ENCODE data around the gene GRID1. TPM values are rescaled to one million over a fixed set of nuclear protein-coding genes. Genes with fewer than 3 reads are reported as not detected.

GRID1 gene
- total and polyA plus RNA-seq, 9 of the 15 experiments (the other 6 are each of a cell fraction or from before 2014, with no cell fraction given), result 0.01 to 7.2 (median 1.2) TPM

DNA sequence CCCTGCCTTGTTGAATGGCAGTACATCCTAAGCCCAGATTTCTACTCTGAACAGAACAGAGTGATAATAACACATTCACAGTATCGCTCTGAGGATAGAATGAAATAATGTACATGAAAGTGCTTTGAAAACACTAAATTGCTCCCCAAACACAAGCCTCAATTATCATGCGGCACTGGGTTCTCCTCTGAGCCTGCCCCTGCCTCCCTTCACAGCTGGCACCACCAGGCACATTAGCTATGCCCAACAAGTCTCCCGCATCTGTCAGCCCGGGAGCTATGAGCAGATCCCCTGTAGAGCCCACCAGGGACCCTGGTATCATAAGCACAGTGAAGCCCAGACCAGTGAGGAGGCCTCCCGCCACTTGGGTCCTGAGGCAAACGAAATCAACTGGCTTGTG, 405.5 kb downstream of the GRID1 start (continued):
- TF ChIP-seq SAP30 (IDR thresholded peaks at IDR 0.05; ENCODE audit: borderline replicate concordance, insufficient read depth, low read depth, low read length, poor library complexity, severe bottlenecking) (no peak), CBX8 (IDR thresholded peaks at IDR 0.05; ENCODE audit: borderline replicate concordance, extremely low read depth, low read depth, low read length, poor library complexity, severe bottlenecking) (no peak), WHSC1 (IDR thresholded peaks at IDR 0.05; ENCODE audit: low read length) (no peak), SP2 (IDR thresholded peaks at IDR 0.05; ENCODE audit: extremely low read depth, low read depth, low read length, poor library complexity, severe bottlenecking) (no peak), BHLHE40 (IDR thresholded peaks at IDR 0.05; ENCODE audit: low read length) (no peak)
- TF ChIP-seq, protein P1, sequence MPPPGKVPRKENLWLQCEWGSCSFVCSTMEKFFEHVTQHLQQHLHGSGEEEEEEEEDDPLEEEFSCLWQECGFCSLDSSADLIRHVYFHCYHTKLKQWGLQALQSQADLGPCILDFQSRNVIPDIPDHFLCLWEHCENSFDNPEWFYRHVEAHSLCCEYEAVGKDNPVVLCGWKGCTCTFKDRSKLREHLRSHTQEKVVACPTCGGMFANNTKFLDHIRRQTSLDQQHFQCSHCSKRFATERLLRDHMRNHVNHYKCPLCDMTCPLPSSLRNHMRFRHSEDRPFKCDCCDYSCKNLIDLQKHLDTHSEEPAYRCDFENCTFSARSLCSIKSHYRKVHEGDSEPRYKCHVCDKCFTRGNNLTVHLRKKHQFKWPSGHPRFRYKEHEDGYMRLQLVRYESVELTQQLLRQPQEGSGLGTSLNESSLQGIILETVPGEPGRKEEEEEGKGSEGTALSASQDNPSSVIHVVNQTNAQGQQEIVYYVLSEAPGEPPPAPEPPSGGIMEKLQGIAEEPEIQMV (tag; conservative IDR thresholded peaks at IDR 0.05; ENCODE audit: low read depth), result no peak

GRCh38 chr10:85959239-85959638, 407.4 kb downstream of the GRID1 start:
- DNase-seq (ENCODE audit: extremely low read depth in 1 of 4, low spot score in 3 of 4) (no peak), FAIRE-seq (no peak), ATAC-seq (peak; percentile 56; the same call in 2 of the 3 replicates)
- TF ChIP-seq BCOR (IDR thresholded peaks at IDR 0.05) (no peak), CEBPG (CRISPR knock-in tag; IDR thresholded peaks at IDR 0.05) (0 out of 2 replicates have a peak, but pooled peaks have one; percentile 14), CEBPG (tag; conservative IDR thresholded peaks at IDR 0.05 in 1 of 2, IDR thresholded peaks at IDR 0.05 in 1 of 2) (no peak)
- H3K27me3 ChIP-seq (ENCODE audit: control insufficient read depth in 2 of 2, insufficient read depth in 2 of 2, low read length in 2 of 2), result peaks cover 2 to 19% of the 10 kb centered on the region in 2 experiments; a peak in 3 of 5 replicates
- H3K4me2 ChIP-seq (ENCODE audit: insufficient read depth, low read length), result no peak overlapping the region
- in situ Hi-C loops (cut with MboI) (no loop called here), intact Hi-C loops (cut with micrococcal nuclease) (no loop called here)
- BruUV-seq (replicated peaks), result no TSS peak
- no peaks in the 10 kb centered on the region for H4K20me1 ChIP-seq (replicated peaks; ENCODE audit: control insufficient read depth, insufficient read depth, low read length)
- CTCF ChIA-PET (ENCODE audit: low intra/inter-chr PET ratio), result no interaction called here
- H3K4me1 ChIP-seq (replicated peaks in 1 of 2; ENCODE audit: control insufficient read depth in 2 of 2, insufficient read depth in 2 of 2, low read length in 2 of 2), result no peaks in the 10 kb centered on the region
- POLR2A ChIA-PET, result no interaction called here
- 0% methylated on average over 3 of the region's 3 CpGs for WGBS (ENCODE audit: insufficient coverage, low coverage, missing lambda C conversion rate)
- no peak overlapping the region for H2AFZ ChIP-seq (ENCODE audit: low read depth, low read length)
- H3K36me3 ChIP-seq (ENCODE audit: control insufficient read depth, insufficient read depth, low read length), result no peaks in the 10 kb centered on the region
- no peak overlapping the region for H3K9ac ChIP-seq (ENCODE audit: insufficient read depth in 1 of 2, low read depth in 2 of 2, low read length in 2 of 2)
- no peaks in the 10 kb centered on the region for H3K79me2 ChIP-seq (ENCODE audit: control insufficient read depth, insufficient read depth, low read length)
- no peak overlapping the region for H3K27ac ChIP-seq (ENCODE audit: extremely low read depth, low read depth, low read length)
- no peaks in the 10 kb centered on the region for H3K9me1 ChIP-seq (ENCODE audit: control insufficient read depth, insufficient read depth, low read length)
- no peaks in the 10 kb centered on the region for H3K9me3 ChIP-seq (replicated peaks; ENCODE audit: control insufficient read depth, insufficient read depth, low read depth, low read length)
- no peak overlapping the region for H3K4me3 ChIP-seq
